ENCODE data around the gene REXO5. TPM values are rescaled to one million over a fixed set of nuclear protein-coding genes. Genes with fewer than 3 reads are reported as not detected.

The REXO5 gene
- total and polyA plus RNA-seq, 2 of the 13 experiments (the other 11 are each of a cell fraction or from before 2014, with no cell fraction given): 5.9 to 13.1 TPM

GRCh38 chr16:20803561-20804214 lies 2.6 kb upstream of the REXO5 start (continued):
- TF ChIP-seq AHDC1 (CRISPR knock-in tag; IDR thresholded peaks at IDR 0.05; ENCODE audit: borderline replicate concordance) (peak; percentile 76; the same call in 1 of the 2 replicates), ZBTB3 (CRISPR knock-in tag; IDR thresholded peaks at IDR 0.05; ENCODE audit: borderline replicate concordance, low read depth) (no peak), HMG20A (CRISPR knock-in tag; IDR thresholded peaks at IDR 0.05; ENCODE audit: borderline replicate concordance) (no peak; the same call in 1 of the 2 replicates), ARID5B (CRISPR knock-in tag; IDR thresholded peaks at IDR 0.05) (peak; percentile 71), REL (CRISPR knock-in tag; conservative IDR thresholded peaks at IDR 0.05) (no peak), HNRNPUL1 (IDR thresholded peaks at IDR 0.05; ENCODE audit: low read depth, low read length) (no peak), ZNF543 (CRISPR knock-in tag; IDR thresholded peaks at IDR 0.05) (peak; percentile 70; the same call in 1 of the 2 replicates), FOXO4 (CRISPR knock-in tag; conservative IDR thresholded peaks at IDR 0.05) (peak; percentile 13; the same call in 1 of the 2 replicates), NONO (IDR thresholded peaks at IDR 0.05) (no peak), NONO (CRISPR knock-in tag; conservative IDR thresholded peaks at IDR 0.05) (peak; percentile 74), SUZ12 (IDR thresholded peaks at IDR 0.05; ENCODE audit: low read depth, low read length) (no peak), CEBPG (CRISPR knock-in tag; IDR thresholded peaks at IDR 0.05) (peak; percentile 93), PAWR (CRISPR knock-in tag; IDR thresholded peaks at IDR 0.05; ENCODE audit: borderline replicate concordance) (no peak), YEATS4 (CRISPR knock-in tag; IDR thresholded peaks at IDR 0.05; ENCODE audit: borderline replicate concordance) (peak; percentile 52; the same call in 1 of the 2 replicates), ZBTB49 (CRISPR knock-in tag; IDR thresholded peaks at IDR 0.05; ENCODE audit: borderline replicate concordance) (no peak), TSC22D2 (CRISPR knock-in tag; IDR thresholded peaks at IDR 0.05; ENCODE audit: borderline replicate concordance) (peak; percentile 47; the same call in 1 of the 2 replicates)

Measured in HepG2 (cell line).